Measurements from ENCODE around the gene VPS51.

DNA sequence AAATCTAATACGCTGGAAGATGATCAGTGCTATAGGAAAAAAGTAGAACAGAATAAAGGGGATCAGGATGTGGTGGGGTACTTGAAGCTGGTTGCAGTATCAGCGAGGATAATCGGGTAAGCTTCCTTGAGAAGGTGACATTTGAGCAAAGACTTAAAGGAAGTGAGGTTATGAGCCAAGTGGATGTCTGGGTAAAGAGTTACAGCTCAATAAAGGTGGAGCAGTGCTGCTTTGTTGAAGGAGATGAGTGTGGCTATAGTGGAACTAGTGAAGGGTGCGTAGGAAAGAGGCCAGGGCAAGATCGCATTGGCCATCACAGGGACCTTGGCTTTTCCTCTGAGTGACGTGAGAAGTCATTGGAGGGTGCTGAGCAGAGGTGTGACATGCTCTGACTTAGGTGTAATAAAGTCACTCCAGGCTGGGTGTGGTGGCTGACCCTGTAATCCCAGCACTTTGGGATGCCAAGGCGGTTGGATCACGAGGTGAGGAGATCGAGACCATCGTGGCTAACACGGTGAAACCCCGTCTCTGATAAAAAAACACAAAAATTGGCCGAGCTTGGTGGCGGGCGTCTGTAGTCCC lies 40.6 kb downstream of the VPS51 start:
- TF ChIP-seq L3MBTL2 (conservative IDR thresholded peaks at IDR 0.05): no peak
- TF ChIP-seq SUZ12 (IDR thresholded peaks at IDR 0.05): no peak
- TF ChIP-seq SP1 (IDR thresholded peaks at IDR 0.05): no peak
- no peak for TF ChIP-seq FOXM1 (IDR thresholded peaks at IDR 0.05; ENCODE audit: borderline replicate concordance)

All from HEK293T (cell line).